Glutamatergic neuron (in vitro differentiated cells): Measurements from ENCODE around the gene BLOC1S6. TPM values are rescaled to one million over a fixed set of nuclear protein-coding genes. Genes with fewer than 3 reads are reported as not detected.
A peak's percentile ranks its signal among the peaks of the same experiment; 100 is the strongest.

Source experiments
- DNase-seq: peaks from one replicate; pipeline ENCODE4 v3.0.0; 2022
- H3K27ac Mint-ChIP-seq: one replicate; pipeline ENCODE4 v1.8.0; 2020; ENCODE audit warnings: mild to moderate bottlenecking, mixed read lengths, inconsistent platforms; ENCODE audit not compliant: unreplicated experiment
- H3K27me3 Mint-ChIP-seq: one replicate; pipeline ENCODE4 v1.8.0; 2020; ENCODE audit warnings: mild to moderate bottlenecking, moderate library complexity, mixed read lengths, inconsistent platforms; ENCODE audit not compliant: unreplicated experiment
- H3K36me3 Mint-ChIP-seq: one replicate; pipeline ENCODE4 v1.8.0; 2020; ENCODE audit warnings: mild to moderate bottlenecking, mixed read lengths, inconsistent platforms; ENCODE audit not compliant: unreplicated experiment
- H3K4me1 Mint-ChIP-seq: one replicate; pipeline ENCODE4 v1.8.0; 2020; ENCODE audit warnings: mild to moderate bottlenecking, low read depth, mixed read lengths, inconsistent platforms; ENCODE audit not compliant: unreplicated experiment
- H3K4me3 Mint-ChIP-seq: one replicate; pipeline ENCODE4 v1.8.0; 2020; ENCODE audit warnings: mild to moderate bottlenecking, mixed read lengths, inconsistent platforms; ENCODE audit not compliant: unreplicated experiment
- H3K9me3 Mint-ChIP-seq: one replicate; pipeline ENCODE4 v1.8.0; 2020; ENCODE audit warnings: mild to moderate bottlenecking, moderate library complexity, mixed read lengths, inconsistent platforms; ENCODE audit not compliant: unreplicated experiment
- CTCF ChIP-seq: fragments of 200-600 bp; sonication (generic); IDR thresholded peaks from one replicate; pipeline ENCODE4 v1.5.0; 2021; ENCODE audit not compliant: partially characterized antibody, unreplicated experiment
- total RNA-seq: library from RNA; stranded (reverse); fragmentation: NEBNext Ultra II Directional; extraction: Animal tissue kit (Norgen Biotek cat#: 25700); gene quantifications from one replicate; pipeline ENCODE4 v1.2.1, GENCODE V29; 2021; ENCODE audit not compliant: unreplicated experiment

The BLOC1S6 gene
- total RNA-seq, 1 donor from 2014 or later, result 38.7 TPM

GRCh38 chr15:45581919-45582318 lies 5.3 kb upstream of the BLOC1S6 start:
- peaks cover 4% of the 10 kb centered on the region for H3K4me1 Mint-ChIP-seq
- H3K27me3 Mint-ChIP-seq, result peaks cover under 1% of the 10 kb centered on the region
- DNase-seq, result no peak
- TF ChIP-seq CTCF, result no peak
- no peaks in the 10 kb centered on the region for H3K36me3 Mint-ChIP-seq
- no peak overlapping the region for H3K27ac Mint-ChIP-seq
- peaks cover under 1% of the 10 kb centered on the region for H3K9me3 Mint-ChIP-seq
- no peak overlapping the region for H3K4me3 Mint-ChIP-seq

- Mint-ChIP-seq H3K27ac (no peak overlapping the region), H3K4me3 (no peak overlapping the region), H3K27me3 (peaks cover 3% of the 10 kb centered on the region), H3K9me3 (peaks cover 7% of the 10 kb centered on the region), H3K36me3 (no peaks in the 10 kb centered on the region), H3K4me1 (peaks cover 13% of the 10 kb centered on the region)
- TF ChIP-seq CTCF, result no peak
- no peak for DNase-seq
Measured at GRCh38 chr15:45583731-45584639, 3.2 kb upstream of the BLOC1S6 start.

- H3K4me3 Mint-ChIP-seq, result no peak overlapping the region
- TF ChIP-seq CTCF, result no peak
- no peak overlapping the region for H3K27ac Mint-ChIP-seq
- H3K36me3 Mint-ChIP-seq, result no peaks in the 10 kb centered on the region
- no peak for DNase-seq
- peaks cover 15% of the 10 kb centered on the region for H3K4me1 Mint-ChIP-seq
- H3K27me3 Mint-ChIP-seq, result peaks cover 3% of the 10 kb centered on the region
- peaks cover 7% of the 10 kb centered on the region for H3K9me3 Mint-ChIP-seq
Measured at GRCh38 chr15:45585069-45585791, 1.9 kb upstream of the BLOC1S6 start.

- peak overlapping the region; percentile 100 for H3K27ac Mint-ChIP-seq
- peaks cover 15% of the 10 kb centered on the region for H3K4me1 Mint-ChIP-seq
- no peak for TF ChIP-seq CTCF
- peak overlapping the region; percentile 96 for H3K4me3 Mint-ChIP-seq
- H3K9me3 Mint-ChIP-seq, result peaks cover 7% of the 10 kb centered on the region
- no peak for DNase-seq
- H3K36me3 Mint-ChIP-seq, result no peaks in the 10 kb centered on the region
- peaks cover 3% of the 10 kb centered on the region for H3K27me3 Mint-ChIP-seq
Measured at GRCh38 chr15:45586125-45586524, 1.1 kb upstream of the BLOC1S6 start.
